Sigmoid colon (tissue), 4 donors: ENCODE results near the gene IL4I1.

Experiments
- CTCF ChIP-seq, 4 experiments: fragments of 450-650 bp in 3 of 4; fragments of 200-600 bp in 1 of 4; IDR thresholded peaks; one replicate each; pipeline ENCODE4 v1.5.1; 2016 to 2019; ENCODE audit warnings: antibody characterized with exemption in 4 of 4, mild to moderate bottlenecking in 3 of 4, moderate library complexity in 2 of 4
- POLR2AphosphoS5 ChIP-seq, 4 donors: sonication (generic); formaldehyde crosslinking; IDR thresholded peaks; one replicate each; pipeline ENCODE4 v1.6.1; 2017; ENCODE audit warnings: antibody characterized with exemption in 4 of 4

- no peak for TF ChIP-seq POLR2AphosphoS5 (IDR thresholded peaks at IDR 0.05)
- no peak for TF ChIP-seq CTCF (IDR thresholded peaks at IDR 0.05)
Observed at GRCh38 chr19:49849433-49850220, 47.1 kb downstream of the IL4I1 start.
